Measurements from ENCODE around the gene PROCR. TPM values are rescaled to one million over a fixed set of nuclear protein-coding genes. Genes with fewer than 3 reads are reported as not detected.
A peak's percentile ranks its signal among the peaks of the same experiment; 100 is the strongest.
"Not testable (repeated sequence)": the region's sequence is repeated elsewhere in the genome, so short reads cannot be mapped to it uniquely, and the experiment has no call there.

The PROCR gene
- total RNA-seq, 4 donors from 2014 or later: 11.7 to 59.4 (median 35.9) TPM

DNA sequence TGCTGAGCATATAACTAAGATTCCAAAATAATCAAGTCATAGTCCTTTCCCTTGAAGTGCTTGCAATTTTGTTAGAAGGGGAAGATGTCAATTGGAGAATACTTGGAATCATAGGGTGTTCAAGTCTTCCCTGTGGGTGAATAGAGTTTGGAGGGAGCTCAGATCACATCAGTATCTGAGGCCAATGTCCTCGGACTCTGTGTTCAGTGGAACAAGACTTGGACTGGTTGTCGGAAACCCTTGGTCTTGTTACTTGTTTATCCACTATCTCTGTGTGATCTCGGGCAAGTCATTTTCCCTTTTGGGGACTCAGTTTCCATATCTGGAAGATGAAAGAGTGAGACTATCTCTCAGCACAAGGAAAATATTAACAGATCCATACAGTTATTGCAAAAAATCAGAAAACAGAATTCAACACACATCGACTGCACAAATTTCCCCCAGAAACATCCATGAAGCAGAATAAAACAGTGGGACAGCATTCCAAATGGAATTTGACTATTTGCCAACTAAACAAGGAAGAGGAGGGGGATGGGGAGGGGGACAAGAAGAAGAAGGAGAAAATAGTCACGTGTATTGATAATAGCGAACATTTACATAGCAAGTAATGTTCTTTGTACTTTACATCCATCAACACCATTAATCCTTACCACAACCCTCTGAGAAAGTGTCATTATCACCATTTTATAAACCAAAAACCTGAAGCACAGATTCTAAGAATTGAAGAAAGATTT is 20.9 kb upstream of the PROCR start:
- peaks cover 0 to 24% (median 7%) of the 10 kb centered on the region in 3 donors for H3K4me1 ChIP-seq
- ATAC-seq: no peak
- H3K27ac ChIP-seq: no peak overlapping the region
- no peaks in the 10 kb centered on the region for H3K27me3 ChIP-seq
- TF ChIP-seq POLR2AphosphoS5 (IDR thresholded peaks at IDR 0.05) (no peak), POLR2A (IDR thresholded peaks at IDR 0.05) (no peak), EP300 (IDR thresholded peaks at IDR 0.05) (no peak)
- TF ChIP-seq, protein P1, sequence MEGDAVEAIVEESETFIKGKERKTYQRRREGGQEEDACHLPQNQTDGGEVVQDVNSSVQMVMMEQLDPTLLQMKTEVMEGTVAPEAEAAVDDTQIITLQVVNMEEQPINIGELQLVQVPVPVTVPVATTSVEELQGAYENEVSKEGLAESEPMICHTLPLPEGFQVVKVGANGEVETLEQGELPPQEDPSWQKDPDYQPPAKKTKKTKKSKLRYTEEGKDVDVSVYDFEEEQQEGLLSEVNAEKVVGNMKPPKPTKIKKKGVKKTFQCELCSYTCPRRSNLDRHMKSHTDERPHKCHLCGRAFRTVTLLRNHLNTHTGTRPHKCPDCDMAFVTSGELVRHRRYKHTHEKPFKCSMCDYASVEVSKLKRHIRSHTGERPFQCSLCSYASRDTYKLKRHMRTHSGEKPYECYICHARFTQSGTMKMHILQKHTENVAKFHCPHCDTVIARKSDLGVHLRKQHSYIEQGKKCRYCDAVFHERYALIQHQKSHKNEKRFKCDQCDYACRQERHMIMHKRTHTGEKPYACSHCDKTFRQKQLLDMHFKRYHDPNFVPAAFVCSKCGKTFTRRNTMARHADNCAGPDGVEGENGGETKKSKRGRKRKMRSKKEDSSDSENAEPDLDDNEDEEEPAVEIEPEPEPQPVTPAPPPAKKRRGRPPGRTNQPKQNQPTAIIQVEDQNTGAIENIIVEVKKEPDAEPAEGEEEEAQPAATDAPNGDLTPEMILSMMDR (IDR thresholded peaks at IDR 0.05): no peak
- no peak overlapping the region for H3K4me3 ChIP-seq
- H3K36me3 ChIP-seq: no peaks in the 10 kb centered on the region
- WGBS, 2 donors (ENCODE audit: low coverage in 1 of 2): 75 to 77% methylated on average over 6 of the region's 6 CpGs
- no peaks in the 10 kb centered on the region for H3K9me3 ChIP-seq

GRCh38 chr20:35151736-35152135 is 20.1 kb upstream of the PROCR start:
- Histone ChIP-seq H3K27me3 (no peaks in the 10 kb centered on the region), H3K27ac (peak overlapping the region in 2 of 4 donors; percentile 16 to 49), H3K9me3 (no peaks in the 10 kb centered on the region), H3K4me3 (no peak overlapping the region), H3K36me3 (no peaks in the 10 kb centered on the region), H3K4me1 (peaks cover 0 to 17% (median under 1%) of the 10 kb centered on the region in 3 donors)
- 32 to 63% methylated on average over 3 to 4 of the region's 4 CpGs for WGBS, 2 donors (ENCODE audit: low coverage in 1 of 2)
- no peak for TF ChIP-seq POLR2A (IDR thresholded peaks at IDR 0.05)
- peak; percentile 28 for TF ChIP-seq POLR2AphosphoS5 (IDR thresholded peaks at IDR 0.05)
- peak; percentile 73 for ATAC-seq

- TF ChIP-seq POLR2A (IDR thresholded peaks at IDR 0.05): no peak
- TF ChIP-seq, protein P1 (IDR thresholded peaks at IDR 0.05): no peak
- no peak for TF ChIP-seq EP300 (IDR thresholded peaks at IDR 0.05)
- TF ChIP-seq POLR2AphosphoS5 (IDR thresholded peaks at IDR 0.05): no peak
- Histone ChIP-seq H3K4me1 (peaks cover 0 to 5% (median 0%) of the 10 kb centered on the region in 3 donors), H3K9me3 (no peaks in the 10 kb centered on the region), H3K36me3 (no peaks in the 10 kb centered on the region), H3K27me3 (no peaks in the 10 kb centered on the region), H3K4me3 (no peak overlapping the region), H3K27ac (no peak overlapping the region)
- WGBS, 2 donors (ENCODE audit: low coverage in 1 of 2): 80 to 82% methylated on average over 2 of the region's 2 CpGs
- no peak for ATAC-seq
Observed at GRCh38 chr20:35155936-35156335, 15.9 kb upstream of the PROCR start.

DNA sequence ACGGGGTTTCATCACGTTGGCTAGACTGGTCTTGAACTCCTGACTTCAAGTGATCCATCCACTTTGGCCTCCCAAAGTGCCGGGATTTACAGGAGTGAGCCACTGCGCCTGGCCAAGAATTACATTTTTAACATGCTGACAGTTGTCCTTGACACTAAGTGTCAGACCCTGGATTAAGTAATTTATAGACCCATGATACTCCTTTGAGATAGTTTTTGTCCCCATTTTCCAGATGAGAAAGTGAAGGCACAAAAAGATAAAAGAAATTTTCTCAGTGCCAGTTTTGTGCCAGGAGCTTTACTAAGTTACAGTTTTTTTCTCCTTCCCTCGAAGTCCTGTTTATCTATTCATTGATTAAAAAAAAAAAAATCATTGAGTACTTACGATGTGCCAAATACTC is 14.9 kb upstream of the PROCR start:
- TF ChIP-seq POLR2A (IDR thresholded peaks at IDR 0.05) (no peak), EP300 (IDR thresholded peaks at IDR 0.05) (no peak), POLR2AphosphoS5 (IDR thresholded peaks at IDR 0.05) (no peak)
- TF ChIP-seq, protein P1 (IDR thresholded peaks at IDR 0.05): no peak
- no peak overlapping the region for H3K27ac ChIP-seq
- H3K27me3 ChIP-seq: no peaks in the 10 kb centered on the region
- no peaks in the 10 kb centered on the region for H3K9me3 ChIP-seq
- no peak for ATAC-seq
- WGBS, 2 donors (ENCODE audit: low coverage in 1 of 2): 75 to 87% methylated on average over 2 to 6 of the region's 6 CpGs
- H3K4me3 ChIP-seq: no peak overlapping the region
- H3K36me3 ChIP-seq: no peaks in the 10 kb centered on the region
- H3K4me1 ChIP-seq: no peaks in the 10 kb centered on the region

GRCh38 chr20:35160341-35160740 is 11.5 kb upstream of the PROCR start:
- H3K4me1 ChIP-seq, H3K4me3 ChIP-seq, ATAC-seq, H3K27ac ChIP-seq, H3K9me3 ChIP-seq, H3K27me3 ChIP-seq, H3K36me3 ChIP-seq: not testable (repeated sequence)
- 95% methylated on average over 3 to 4 of the region's 5 CpGs for WGBS, 2 donors (ENCODE audit: low coverage in 1 of 2)

DNA sequence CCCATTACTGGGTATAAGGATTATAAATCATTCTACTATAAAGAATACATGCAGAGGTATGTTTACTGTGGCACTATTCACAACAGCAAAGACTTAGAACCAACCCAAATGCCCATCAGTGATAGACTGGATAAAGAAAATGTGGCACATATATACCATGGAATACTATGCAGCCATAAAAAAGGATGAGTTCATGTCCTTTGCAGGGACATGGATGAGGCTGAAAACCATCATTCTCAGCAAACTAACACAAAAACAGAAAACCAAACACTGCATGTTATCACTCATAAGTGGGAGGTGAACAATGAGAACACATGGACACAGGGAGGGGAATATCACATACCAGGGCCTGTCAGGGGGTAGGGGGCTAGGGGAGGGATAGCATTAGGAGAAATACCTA is 7.3 kb upstream of the PROCR start:
- not testable (repeated sequence) for H3K36me3 ChIP-seq, H3K27me3 ChIP-seq, ATAC-seq, H3K9me3 ChIP-seq, H3K4me3 ChIP-seq, H3K27ac ChIP-seq
- peaks cover 0 to 12% (median 0%) of the 10 kb centered on the region in 3 donors for H3K4me1 ChIP-seq
